ENCODE measurements around the gene PCDHGA9.
"Not testable (repeated sequence)": the region's sequence is repeated elsewhere in the genome, so short reads cannot be mapped to it uniquely, and the experiment has no call there.

PCDHGA9 gene

DNA sequence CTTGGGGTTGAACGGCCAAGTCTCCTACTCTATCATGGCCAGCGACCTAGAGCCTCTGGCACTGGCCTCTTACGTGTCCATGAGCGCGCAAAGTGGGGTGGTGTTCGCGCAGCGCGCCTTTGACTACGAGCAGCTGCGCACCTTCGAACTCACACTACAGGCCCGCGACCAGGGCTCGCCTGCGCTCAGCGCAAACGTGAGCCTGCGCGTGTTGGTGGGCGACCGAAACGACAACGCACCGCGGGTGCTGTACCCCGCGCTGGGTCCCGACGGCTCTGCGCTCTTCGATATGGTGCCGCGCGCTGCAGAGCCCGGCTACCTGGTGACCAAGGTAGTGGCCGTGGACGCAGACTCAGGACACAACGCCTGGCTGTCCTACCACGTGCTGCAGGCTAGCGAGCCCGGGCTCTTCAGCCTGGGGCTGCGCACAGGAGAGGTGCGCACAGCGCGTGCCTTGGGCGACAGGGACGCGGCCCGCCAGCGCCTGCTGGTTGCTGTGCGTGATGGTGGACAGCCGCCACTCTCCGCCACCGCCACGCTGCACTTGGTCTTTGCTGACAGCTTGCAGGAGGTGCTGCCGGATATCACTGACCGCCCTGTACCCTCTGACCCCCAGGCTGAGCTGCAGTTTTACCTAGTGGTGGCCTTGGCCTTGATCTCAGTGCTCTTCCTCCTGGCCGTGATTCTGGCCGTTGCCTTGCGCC is 2.9 kb upstream of the PCDHGA9 start:
- no peak for TF ChIP-seq ZFX (IDR thresholded peaks at IDR 0.05)
- TF ChIP-seq, protein P1, sequence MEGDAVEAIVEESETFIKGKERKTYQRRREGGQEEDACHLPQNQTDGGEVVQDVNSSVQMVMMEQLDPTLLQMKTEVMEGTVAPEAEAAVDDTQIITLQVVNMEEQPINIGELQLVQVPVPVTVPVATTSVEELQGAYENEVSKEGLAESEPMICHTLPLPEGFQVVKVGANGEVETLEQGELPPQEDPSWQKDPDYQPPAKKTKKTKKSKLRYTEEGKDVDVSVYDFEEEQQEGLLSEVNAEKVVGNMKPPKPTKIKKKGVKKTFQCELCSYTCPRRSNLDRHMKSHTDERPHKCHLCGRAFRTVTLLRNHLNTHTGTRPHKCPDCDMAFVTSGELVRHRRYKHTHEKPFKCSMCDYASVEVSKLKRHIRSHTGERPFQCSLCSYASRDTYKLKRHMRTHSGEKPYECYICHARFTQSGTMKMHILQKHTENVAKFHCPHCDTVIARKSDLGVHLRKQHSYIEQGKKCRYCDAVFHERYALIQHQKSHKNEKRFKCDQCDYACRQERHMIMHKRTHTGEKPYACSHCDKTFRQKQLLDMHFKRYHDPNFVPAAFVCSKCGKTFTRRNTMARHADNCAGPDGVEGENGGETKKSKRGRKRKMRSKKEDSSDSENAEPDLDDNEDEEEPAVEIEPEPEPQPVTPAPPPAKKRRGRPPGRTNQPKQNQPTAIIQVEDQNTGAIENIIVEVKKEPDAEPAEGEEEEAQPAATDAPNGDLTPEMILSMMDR (conservative IDR thresholded peaks at IDR 0.05) = no peak
- H3K27ac ChIP-seq = no peak overlapping the region

DNA sequence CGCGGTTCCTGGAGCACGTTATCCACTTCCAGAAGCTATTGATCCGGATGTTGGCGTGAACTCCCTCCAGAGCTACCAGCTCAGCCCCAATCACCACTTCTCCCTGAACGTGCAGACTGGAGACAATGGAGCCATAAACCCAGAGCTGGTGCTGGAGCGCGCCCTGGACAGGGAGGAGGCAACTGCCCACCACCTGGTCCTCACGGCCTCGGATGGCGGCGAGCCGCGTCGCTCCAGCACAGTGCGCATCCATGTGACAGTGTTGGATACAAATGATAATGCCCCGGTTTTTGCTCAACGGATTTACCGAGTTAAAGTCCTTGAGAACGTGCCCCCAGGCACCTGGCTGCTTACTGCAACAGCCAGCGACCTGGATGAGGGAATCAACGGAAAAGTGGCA is 809 bp downstream of the PCDHGA9 start:
- H3K27ac ChIP-seq = no peak overlapping the region
- TF ChIP-seq, protein P1 (conservative IDR thresholded peaks at IDR 0.05) = no peak
- TF ChIP-seq ZFX (IDR thresholded peaks at IDR 0.05) = no peak

DNA sequence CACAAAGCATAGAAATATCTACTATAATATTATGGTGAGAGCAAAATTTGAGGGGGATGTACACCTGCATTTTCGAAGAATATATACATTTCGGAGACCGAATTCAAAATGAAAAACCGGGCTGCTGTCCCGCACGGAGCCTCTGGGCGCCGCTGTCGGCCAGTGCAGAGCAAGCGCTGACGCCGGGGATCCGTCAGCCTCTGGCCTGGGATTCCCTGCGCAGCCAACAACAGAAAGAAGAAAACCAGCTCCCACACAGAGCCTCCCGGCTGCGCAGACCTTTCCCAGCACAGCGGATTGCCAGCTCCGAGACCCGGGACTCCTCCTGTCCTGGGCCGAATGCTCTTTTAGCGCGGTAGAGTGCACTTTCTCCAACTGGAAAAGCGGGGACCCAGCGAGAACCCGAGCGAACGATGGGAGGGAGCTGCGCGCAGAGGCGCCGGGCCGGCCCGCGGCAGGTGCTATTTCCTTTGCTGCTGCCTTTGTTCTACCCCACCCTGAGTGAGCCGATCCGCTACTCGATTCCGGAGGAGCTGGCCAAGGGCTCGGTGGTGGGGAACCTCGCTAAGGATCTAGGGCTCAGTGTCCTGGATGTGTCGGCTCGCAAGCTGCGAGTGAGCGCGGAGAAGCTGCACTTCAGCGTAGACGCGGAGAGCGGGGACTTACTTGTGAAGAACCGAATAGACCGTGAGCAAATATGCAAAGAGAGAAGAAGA is 5.4 kb downstream of the PCDHGA9 start, which contains the start of gene PCDHGB6:
TSS of gene PCDHGB6 (plus strand) at position 232 of the 716 bp plus-strand sequence. CDS start at position 414, 182 bp downstream.
- TF ChIP-seq, protein P1 (conservative IDR thresholded peaks at IDR 0.05) = peak; percentile 78
- not testable (repeated sequence) for H3K27ac ChIP-seq

DNA sequence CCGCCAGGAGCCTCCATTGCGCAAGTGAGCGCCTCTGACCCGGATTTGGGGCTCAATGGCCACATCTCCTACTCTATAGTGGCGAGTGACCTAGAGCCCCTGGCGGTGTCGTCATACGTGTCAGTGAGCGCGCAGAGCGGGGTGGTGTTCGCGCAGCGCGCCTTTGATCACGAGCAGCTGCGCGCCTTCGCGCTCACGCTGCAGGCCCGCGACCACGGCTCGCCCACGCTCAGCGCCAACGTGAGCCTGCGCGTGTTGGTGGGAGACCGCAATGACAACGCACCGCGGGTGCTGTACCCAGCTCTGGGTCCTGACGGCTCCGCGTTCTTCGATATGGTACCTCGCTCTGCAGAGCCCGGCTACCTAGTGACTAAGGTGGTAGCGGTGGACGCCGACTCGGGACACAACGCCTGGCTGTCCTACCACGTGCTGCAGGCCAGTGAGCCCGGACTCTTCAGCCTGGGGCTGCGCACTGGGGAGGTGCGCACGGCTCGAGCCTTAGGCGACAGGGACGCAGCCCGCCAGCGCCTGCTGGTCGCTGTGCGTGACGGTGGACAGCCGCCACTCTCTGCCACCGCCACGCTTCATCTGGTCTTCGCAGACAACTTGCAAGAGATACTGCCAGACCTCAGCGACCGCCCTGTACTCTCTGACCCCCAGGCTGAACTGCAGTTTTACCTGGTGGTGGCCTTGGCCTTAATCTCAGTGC is 7.2 kb downstream of the PCDHGA9 start:
- TF ChIP-seq ZFX (IDR thresholded peaks at IDR 0.05) = no peak
- TF ChIP-seq, protein P1 (conservative IDR thresholded peaks at IDR 0.05) = no peak
- H3K27ac ChIP-seq = no peak overlapping the region

DNA sequence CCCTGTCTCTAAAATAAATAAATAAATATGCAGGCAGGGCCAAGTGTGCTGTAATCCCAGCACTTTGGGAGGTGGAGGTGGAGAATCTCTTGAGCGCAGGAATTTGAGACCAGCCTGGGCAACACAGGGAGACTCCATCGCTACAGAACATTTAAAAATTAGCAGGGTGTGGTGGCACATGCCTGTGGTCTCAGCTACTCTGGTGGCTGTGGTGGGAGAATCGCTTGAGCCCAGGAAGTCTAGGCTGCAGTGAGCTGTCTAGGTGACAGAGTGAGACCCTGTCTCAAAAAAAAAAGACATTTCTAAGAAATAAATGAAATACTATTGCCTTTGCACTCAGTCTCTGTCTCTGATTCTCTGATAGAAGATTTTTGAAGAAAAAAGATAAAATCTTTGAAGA is 9.0 kb downstream of the PCDHGA9 start:
- TF ChIP-seq, protein P1 (conservative IDR thresholded peaks at IDR 0.05) = no peak
- no peak for TF ChIP-seq ZFX (IDR thresholded peaks at IDR 0.05)
- no peak overlapping the region for H3K27ac ChIP-seq

DNA sequence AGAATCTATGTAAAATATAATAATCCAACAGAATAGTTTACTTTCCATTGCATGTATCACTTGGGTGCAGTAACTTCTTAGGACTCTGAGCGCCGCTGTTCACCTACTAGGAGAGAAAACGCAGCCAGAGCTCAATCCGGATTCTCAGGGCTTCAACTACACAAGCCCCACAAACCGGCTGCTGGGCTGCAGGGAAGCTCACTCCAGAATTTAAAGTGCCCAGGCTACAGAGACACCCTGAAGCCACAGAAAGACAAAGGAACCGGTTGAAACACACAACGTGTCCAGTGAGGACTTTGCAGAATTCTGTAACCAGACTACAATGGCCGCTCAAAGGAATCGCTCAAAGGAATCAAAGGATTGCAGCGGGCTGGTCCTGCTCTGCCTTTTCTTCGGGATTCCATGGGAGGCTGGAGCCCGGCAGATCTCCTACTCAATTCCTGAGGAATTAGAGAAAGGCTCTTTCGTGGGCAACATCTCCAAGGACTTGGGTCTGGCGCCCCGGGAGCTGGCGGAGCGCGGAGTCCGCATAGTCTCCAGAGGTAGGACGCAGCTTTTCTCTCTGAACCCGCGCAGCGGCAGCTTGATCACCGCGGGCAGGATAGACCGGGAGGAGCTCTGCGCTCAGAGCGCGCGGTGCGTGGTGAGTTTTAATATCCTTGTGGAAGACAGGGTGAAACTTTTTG is 10.4 kb downstream of the PCDHGA9 start, which contains the start of gene PCDHGA10:
TSS of gene PCDHGA10 (plus strand) at position 134 of the 686 bp plus-strand sequence. CDS start at position 323, 189 bp downstream.
- TF ChIP-seq, protein P1 (conservative IDR thresholded peaks at IDR 0.05) = peak; percentile 88
- no peak for TF ChIP-seq ZFX (IDR thresholded peaks at IDR 0.05)
- H3K27ac ChIP-seq = no peak within 1 kb of the TSS

Data from C4-2B (cell line).